HG03108 (cell line): ENCODE results near the gene RAB5A.
A peak's percentile ranks its signal among the peaks of the same experiment; 100 is the strongest.
"Not testable (repeated sequence)": the region's sequence is repeated elsewhere in the genome, so short reads cannot be mapped to it uniquely, and the experiment has no call there.

Experiments used
- ATAC-seq: cut with Tn5 transposase; IDR thresholded peaks from one replicate; pipeline ENCODE4 v1.9.1; 2021; ENCODE audit warnings: moderate library complexity; ENCODE audit not compliant: unreplicated experiment

RAB5A gene

GRCh38 chr3:19947549-19948225 is 790 bp downstream of the RAB5A start:
- peak; percentile 16 for ATAC-seq

GRCh38 chr3:19948226-19948591 is 1.3 kb downstream of the RAB5A start:
- no peak for ATAC-seq

GRCh38 chr3:19950316-19950715 is 3.4 kb downstream of the RAB5A start:
- no peak for ATAC-seq

GRCh38 chr3:19954676-19955075 is 7.8 kb downstream of the RAB5A start:
- no peak for ATAC-seq

- not testable (repeated sequence) for ATAC-seq
Measured at GRCh38 chr3:19957354-19957753, 10.5 kb downstream of the RAB5A start.

GRCh38 chr3:19959505-19959904 is 12.6 kb downstream of the RAB5A start:
- no peak for ATAC-seq

GRCh38 chr3:19960696-19961095 is 13.8 kb downstream of the RAB5A start:
- ATAC-seq = no peak

- no peak for ATAC-seq
Measured at GRCh38 chr3:19961960-19962359, 15.1 kb downstream of the RAB5A start.

GRCh38 chr3:19967208-19967607 is 20.3 kb downstream of the RAB5A start:
- ATAC-seq = no peak

- ATAC-seq = no peak
Measured at GRCh38 chr3:19967812-19968211, 20.9 kb downstream of the RAB5A start.

- ATAC-seq = no peak
Measured at GRCh38 chr3:19970327-19970726, 23.4 kb downstream of the RAB5A start.

- ATAC-seq = no peak
Measured at GRCh38 chr3:19972054-19972453, 25.2 kb downstream of the RAB5A start.

GRCh38 chr3:19988904-19989303 is 42.0 kb downstream of the RAB5A start:
- not testable (repeated sequence) for ATAC-seq

- no peak for ATAC-seq
Measured at GRCh38 chr3:19994796-19995195, 47.9 kb downstream of the RAB5A start.

GRCh38 chr3:19997502-19997901 is 50.6 kb downstream of the RAB5A start:
- no peak for ATAC-seq

GRCh38 chr3:20001932-20002331 is 55.0 kb downstream of the RAB5A start:
- no peak for ATAC-seq

GRCh38 chr3:20007960-20008359 is 61.1 kb downstream of the RAB5A start:
- ATAC-seq = no peak

GRCh38 chr3:20008646-20009045 is 61.7 kb downstream of the RAB5A start:
- no peak for ATAC-seq

- ATAC-seq = no peak
Measured at GRCh38 chr3:20012164-20012563, 65.3 kb downstream of the RAB5A start, which contains the start of gene PP2D1. PP2D1 (minus strand) TSS chr3:20012264; CDS start chr3:20012072, 192 bp downstream.

- ATAC-seq = no peak
Measured at GRCh38 chr3:20013396-20013795, 66.5 kb downstream of the RAB5A start.

GRCh38 chr3:20015525-20015924 is 68.6 kb downstream of the RAB5A start:
- ATAC-seq = no peak

GRCh38 chr3:20016076-20016475 is 69.2 kb downstream of the RAB5A start:
- not testable (repeated sequence) for ATAC-seq

- ATAC-seq = no peak
Measured at GRCh38 chr3:20022954-20023622, 76.2 kb downstream of the RAB5A start.
